NCI-H1436 treated with DMSO at 0.1 percent for 48 hours (cell line): ENCODE measurements around the gene PRLR.
"Not testable (repeated sequence)": the region's sequence is repeated elsewhere in the genome, so short reads cannot be mapped to it uniquely, and the experiment has no call there.

ENCODE experiments used
- DNase-seq: peaks from one replicate; lab custom pipeline; 2025; lab: John Stamatoyannopoulos, UW

Gene PRLR

DNA sequence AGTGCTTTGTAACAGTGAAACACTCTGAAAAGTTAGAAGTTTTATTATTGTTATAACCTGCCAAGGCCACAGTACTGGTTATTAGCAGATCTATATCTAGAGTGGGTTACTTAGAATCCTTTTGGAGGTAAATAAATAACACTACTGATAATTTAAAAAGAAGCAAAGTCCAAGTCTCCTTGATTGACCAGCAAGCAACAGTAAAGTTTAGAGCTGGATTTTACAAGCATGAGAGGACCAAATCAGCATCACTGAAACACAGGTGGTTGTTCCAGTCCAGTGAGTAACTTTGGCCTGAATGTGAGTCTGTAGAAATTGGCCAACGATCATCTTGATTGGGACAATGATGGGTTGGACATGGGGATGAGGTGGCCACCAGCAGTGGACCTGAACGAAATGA is 105.4 kb downstream of the PRLR start:
- DNase-seq: no peak

- DNase-seq: no peak
These were observed 107.5 kb downstream of the PRLR start for GRCh38 chr5:35122819-35123218.

- DNase-seq: no peak
These were observed 109.6 kb downstream of the PRLR start for GRCh38 chr5:35120715-35121114.

- DNase-seq: no peak
These were observed 112.3 kb downstream of the PRLR start for GRCh38 chr5:35117967-35118366.

- no peak for DNase-seq
These were observed 114.4 kb downstream of the PRLR start for GRCh38 chr5:35115920-35116319.

DNA sequence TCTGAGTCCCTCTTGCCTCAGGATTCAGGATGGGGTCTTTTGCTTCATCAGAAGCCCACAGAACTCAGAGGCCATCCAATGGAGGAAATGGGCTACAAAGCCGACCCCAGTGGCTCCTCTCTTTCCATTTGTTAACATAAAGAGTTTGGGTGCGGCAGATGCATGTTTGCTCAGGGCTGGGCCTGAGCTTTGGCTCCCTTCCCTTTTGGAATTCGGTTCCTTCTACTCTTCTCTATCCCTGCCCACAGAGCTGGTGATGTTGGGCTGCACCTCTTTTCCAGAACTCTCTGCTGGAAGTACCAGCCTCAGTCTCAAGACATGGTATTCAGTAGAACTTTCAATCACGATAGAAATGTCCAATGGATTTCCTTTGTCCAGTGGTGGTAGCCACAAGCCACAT is 115.6 kb downstream of the PRLR start:
- no peak for DNase-seq

GRCh38 chr5:35112300-35112699 is 118.0 kb downstream of the PRLR start:
- DNase-seq: no peak

DNA sequence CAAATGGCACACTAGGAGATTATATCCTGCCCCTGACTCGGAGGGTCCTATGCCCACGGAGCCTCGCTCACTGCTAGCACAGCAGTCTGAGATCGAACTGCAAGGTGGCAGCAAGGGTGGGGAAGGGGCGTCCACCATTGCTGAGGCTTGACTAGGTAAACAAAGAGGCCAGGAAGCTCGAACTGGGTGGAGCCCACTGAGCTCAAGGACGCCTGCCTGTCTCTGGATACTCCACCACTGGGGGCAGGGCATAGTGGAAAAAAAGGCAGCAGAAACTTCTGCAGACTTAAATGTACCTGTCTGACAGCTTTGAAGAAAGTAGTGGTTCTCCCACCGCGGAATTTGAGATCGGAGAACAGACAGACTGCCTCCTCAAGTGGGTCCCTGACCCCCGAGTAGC is 125.7 kb downstream of the PRLR start:
- not testable (repeated sequence) for DNase-seq

GRCh38 chr5:35103637-35104299 is 126.5 kb downstream of the PRLR start:
- DNase-seq: no peak

GRCh38 chr5:35101720-35102119 is 128.6 kb downstream of the PRLR start:
- not testable (repeated sequence) for DNase-seq

- no peak for DNase-seq
These were observed 129.3 kb downstream of the PRLR start for GRCh38 chr5:35101016-35101415.

- DNase-seq: no peak
These were observed 132.1 kb downstream of the PRLR start for GRCh38 chr5:35098214-35098613.

GRCh38 chr5:35096932-35097331 is 133.4 kb downstream of the PRLR start:
- no peak for DNase-seq

- no peak for DNase-seq
These were observed 134.1 kb downstream of the PRLR start for GRCh38 chr5:35096216-35096615.

- DNase-seq: no peak
These were observed 134.9 kb downstream of the PRLR start for GRCh38 chr5:35095366-35095765.

DNA sequence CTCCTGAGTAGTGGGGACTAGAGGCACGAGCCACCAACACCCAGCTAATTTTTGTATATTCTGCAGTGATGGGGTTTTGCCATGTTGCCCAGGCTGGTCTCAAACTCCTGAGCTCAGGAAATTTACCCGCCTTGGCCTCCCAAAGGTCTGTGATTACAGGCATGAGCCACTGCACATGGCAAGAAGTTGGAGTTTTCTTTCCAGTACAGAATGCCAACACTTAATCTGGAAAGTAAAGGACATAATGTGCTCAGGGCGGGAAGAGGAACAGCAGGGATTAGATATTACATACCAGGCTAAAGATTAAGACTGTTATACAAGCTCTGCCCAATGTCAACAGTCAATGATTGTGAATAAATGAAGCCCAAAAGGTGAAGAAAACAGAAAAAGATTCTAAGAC is 135.3 kb downstream of the PRLR start:
- DNase-seq: no peak

GRCh38 chr5:35092703-35093102 is 137.6 kb downstream of the PRLR start:
- DNase-seq: no peak

DNA sequence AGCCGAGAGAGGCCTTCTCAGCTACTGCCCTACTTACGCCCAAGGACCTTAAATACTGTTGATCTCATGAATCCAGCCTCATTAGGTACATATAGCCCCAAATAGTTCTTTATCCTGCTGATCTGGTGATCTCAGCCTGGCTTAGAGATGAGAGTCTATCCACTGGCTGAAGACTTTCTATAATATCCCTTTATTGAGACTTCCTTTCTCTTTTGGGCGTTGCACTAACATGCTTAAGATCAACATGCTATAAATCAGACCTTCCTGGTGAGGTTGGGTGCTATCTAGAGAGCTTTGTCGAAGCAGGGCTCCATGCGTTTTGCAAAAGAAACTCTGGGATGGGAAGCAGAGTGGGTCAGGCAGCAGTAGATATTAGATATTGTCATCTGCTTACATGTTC is 138.6 kb downstream of the PRLR start:
- no peak for DNase-seq

DNA sequence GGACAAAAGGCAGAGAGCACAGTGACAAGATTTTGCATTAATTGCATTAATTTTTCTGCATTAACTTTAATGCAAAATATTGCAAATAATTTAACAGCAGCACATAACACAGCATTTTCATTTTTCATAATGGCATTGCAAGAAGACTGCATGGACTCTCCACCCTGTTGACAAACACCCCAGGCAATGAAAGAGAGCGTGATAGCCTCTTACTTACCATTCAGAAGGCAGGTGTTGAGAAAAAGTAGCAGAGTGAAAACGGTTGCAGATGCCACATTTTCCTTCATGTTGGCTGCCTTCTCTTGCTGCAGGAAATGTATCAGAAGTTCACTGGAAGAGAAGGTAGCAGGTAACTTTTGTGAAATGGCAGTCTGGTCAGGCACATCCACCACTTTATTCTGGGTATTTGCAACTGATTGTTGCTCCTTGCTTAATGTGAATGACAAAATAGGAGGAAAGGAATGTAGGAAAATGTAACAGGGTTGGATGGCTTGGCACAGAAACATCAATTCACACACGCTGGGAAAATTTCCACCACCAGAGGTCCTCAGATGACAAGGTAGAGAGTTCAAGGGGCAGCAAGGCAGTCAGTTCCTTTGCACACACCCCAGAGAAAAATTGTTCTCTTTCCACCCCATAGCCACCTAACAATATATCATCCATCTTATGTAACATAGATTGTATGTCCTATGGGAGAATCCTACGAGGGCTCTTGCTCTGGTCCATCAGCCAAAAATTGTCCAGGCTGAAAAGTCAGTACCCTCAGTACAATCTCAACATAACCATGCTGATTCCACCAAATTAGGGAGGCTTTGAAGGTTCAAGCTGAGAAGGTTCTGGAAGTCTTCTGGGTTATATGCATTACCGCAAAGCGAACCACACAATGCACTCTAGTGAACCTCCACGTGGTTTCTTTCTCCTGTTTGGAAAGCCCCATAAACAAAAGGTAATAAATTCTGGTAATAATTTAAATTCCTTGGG is 140.7 kb downstream of the PRLR start:
- no peak for DNase-seq

- no peak for DNase-seq
These were observed 142.3 kb downstream of the PRLR start for GRCh38 chr5:35087991-35088390.

DNA sequence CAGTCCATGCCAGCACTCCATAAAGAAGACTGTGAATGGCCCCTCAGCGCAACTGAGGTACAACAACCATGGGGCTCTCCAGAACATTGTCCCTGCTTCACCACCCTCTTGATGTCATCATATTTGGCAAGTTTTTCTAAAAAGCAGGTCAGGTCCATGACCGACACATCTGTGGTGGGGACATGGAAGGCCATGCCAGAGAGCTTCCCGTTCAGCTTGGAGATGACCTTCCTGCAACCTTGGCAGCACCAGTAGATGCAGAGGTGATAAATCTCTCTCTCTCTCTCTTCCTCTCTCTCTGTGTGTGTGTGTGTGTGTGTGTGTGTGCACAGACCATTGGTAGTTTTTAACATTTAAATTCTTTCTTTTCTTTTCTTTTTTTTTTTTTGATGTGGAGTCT is 147.1 kb downstream of the PRLR start:
- no peak for DNase-seq

- DNase-seq: no peak
These were observed 147.8 kb downstream of the PRLR start for GRCh38 chr5:35082530-35082929.

GRCh38 chr5:35081134-35081533 is 149.2 kb downstream of the PRLR start:
- DNase-seq: no peak
